ENCODE data around the gene PKN2. TPM values are rescaled to one million over a fixed set of nuclear protein-coding genes. Genes with fewer than 3 reads are reported as not detected.
"Not testable (repeated sequence)": the region's sequence is repeated elsewhere in the genome, so short reads cannot be mapped to it uniquely, and the experiment has no call there.

The PKN2 gene
- total RNA-seq, 2 donors from 2014 or later, result 31.3 to 37.4 TPM

- no peak for DNase-seq (ENCODE audit: low spot score)
- intact Hi-C loops (cut with DNase I), result no loop called here
Measured at GRCh38 chr1:88774151-88774556, 90.1 kb downstream of the PKN2 start.

- DNase-seq (ENCODE audit: low spot score), result no peak
- intact Hi-C loops (cut with DNase I), result no loop called here
Measured at GRCh38 chr1:88777604-88778149, 93.6 kb downstream of the PKN2 start.

GRCh38 chr1:88779880-88780279 lies 95.8 kb downstream of the PKN2 start:
- DNase-seq (ENCODE audit: low spot score), result no peak

GRCh38 chr1:88780485-88780884 lies 96.4 kb downstream of the PKN2 start:
- intact Hi-C loops (cut with DNase I), result no loop called here

More at GRCh38 chr1:88779880-88780279, 95.8 kb downstream of the PKN2 start:
- intact Hi-C loops (cut with DNase I), result no loop called here

GRCh38 chr1:88783145-88783544 lies 99.1 kb downstream of the PKN2 start:
- intact Hi-C loops (cut with DNase I), result no loop called here
- no peak for DNase-seq (ENCODE audit: low spot score)

More at GRCh38 chr1:88780485-88780884, 96.4 kb downstream of the PKN2 start:
- DNase-seq (ENCODE audit: low spot score), result no peak

- intact Hi-C loops (cut with DNase I), result no loop called here
- DNase-seq (ENCODE audit: low spot score), result no peak
Measured at GRCh38 chr1:88784551-88784950, 100.5 kb downstream of the PKN2 start.

GRCh38 chr1:88787023-88787903 lies 103.2 kb downstream of the PKN2 start:
- intact Hi-C loops (cut with DNase I), result no loop called here

GRCh38 chr1:88791192-88791591 lies 107.1 kb downstream of the PKN2 start:
- no peak for DNase-seq (ENCODE audit: low spot score)
- intact Hi-C loops (cut with DNase I), result no loop called here

More at GRCh38 chr1:88787023-88787903, 103.2 kb downstream of the PKN2 start:
- DNase-seq (ENCODE audit: low spot score), result no peak

GRCh38 chr1:88799491-88799890 lies 115.4 kb downstream of the PKN2 start:
- intact Hi-C loops (cut with DNase I), result no loop called here
- no peak for DNase-seq (ENCODE audit: low spot score)

- intact Hi-C loops (cut with DNase I), result no loop called here
- DNase-seq (ENCODE audit: low spot score), result no peak
Measured at GRCh38 chr1:88800382-88801051, 116.4 kb downstream of the PKN2 start.

- intact Hi-C loops (cut with DNase I), result no loop called here
- no peak for DNase-seq (ENCODE audit: low spot score)
Measured at GRCh38 chr1:88801575-88802208, 117.6 kb downstream of the PKN2 start.

- DNase-seq (ENCODE audit: low spot score), result no peak
- intact Hi-C loops (cut with DNase I), result no loop called here
Measured at GRCh38 chr1:88802404-88802803, 118.3 kb downstream of the PKN2 start.

GRCh38 chr1:88802950-88803349 lies 118.9 kb downstream of the PKN2 start:
- intact Hi-C loops (cut with DNase I), result no loop called here

GRCh38 chr1:88803444-88803843 lies 119.4 kb downstream of the PKN2 start:
- intact Hi-C loops (cut with DNase I), result no loop called here

More at GRCh38 chr1:88802950-88803349, 118.9 kb downstream of the PKN2 start:
- no peak for DNase-seq (ENCODE audit: low spot score)

GRCh38 chr1:88812366-88812765 lies 128.3 kb downstream of the PKN2 start:
- intact Hi-C loops (cut with DNase I), result no loop called here
- DNase-seq (ENCODE audit: low spot score), result no peak

More at GRCh38 chr1:88803444-88803843, 119.4 kb downstream of the PKN2 start:
- no peak for DNase-seq (ENCODE audit: low spot score)

- DNase-seq (ENCODE audit: low spot score), result no peak
- intact Hi-C loops (cut with DNase I), result no loop called here
Measured at GRCh38 chr1:88813471-88813870, 129.4 kb downstream of the PKN2 start.

GRCh38 chr1:88819642-88820041 lies 135.6 kb downstream of the PKN2 start:
- intact Hi-C loops (cut with DNase I); DNase-seq (ENCODE audit: low spot score): not testable (repeated sequence)

- no peak for DNase-seq (ENCODE audit: low spot score)
- intact Hi-C loops (cut with DNase I), result no loop called here
Measured at GRCh38 chr1:88825721-88826120, 141.6 kb downstream of the PKN2 start.

- intact Hi-C loops (cut with DNase I), result no loop called here
- no peak for DNase-seq (ENCODE audit: low spot score)
Measured at GRCh38 chr1:88847643-88848042, 163.6 kb downstream of the PKN2 start.

Measured in posterior vena cava (tissue), 2 donors.